CD4-positive, alpha-beta T cell (primary cell): Measurements from ENCODE around the gene CDH13. TPM values are rescaled to one million over a fixed set of nuclear protein-coding genes. Genes with fewer than 3 reads are reported as not detected.

Experiments
- ATAC-seq: fragments of 200-7000 bp; cut with Tn5 transposase; one replicate; pipeline ENCODE4 v1.10.0; 2022; ENCODE audit warnings: mild to moderate bottlenecking; ENCODE audit not compliant: poor library complexity
- CTCF ChIA-PET: fragments of 350-600 bp; sonication (Branson Sonifier 250); formaldehyde crosslinking; loops from one replicate; lab custom pipeline; 2021; ENCODE audit warnings: antibody characterized with exemption, inconsistent platforms; lab: Charles Lee
- POLR2A ChIA-PET: fragments of 350-600 bp; sonication (Branson Sonifier 250); formaldehyde crosslinking; loops from one replicate; lab custom pipeline; 2021; ENCODE audit warnings: antibody characterized with exemption, inconsistent platforms; lab: Charles Lee
- DNase-seq, 14 experiments: peaks; one replicate each; pipeline ENCODE4 v3.0.0-alpha.2; 2013 to 2020; ENCODE audit warnings: mixed read lengths in 2 of 14
- H3K27ac ChIP-seq, 2 donors: one replicate each; pipeline versions ENCODE4 v1.5.1 to v1.7.0; 2013; ENCODE audit warnings: low read length in 2 of 2, low read depth in 1 of 2, mild to moderate bottlenecking in 1 of 2
- H3K27me3 ChIP-seq, 2 experiments: 1 replicate in 1 of 2; 2 replicates in 1 of 2; pipeline versions ENCODE4 v1.6.1 to v1.7.0; 2013; ENCODE audit warnings: low read length in 2 of 2, control low read depth in 1 of 2, mild to moderate bottlenecking in 1 of 2, moderate library complexity in 1 of 2; ENCODE audit not compliant: insufficient read depth in 2 of 2, control insufficient read depth in 1 of 2
- H3K36me3 ChIP-seq: one replicate; pipeline ENCODE4 v1.6.1; 2013; ENCODE audit warnings: low read length, control low read depth; ENCODE audit not compliant: insufficient read depth
- H3K4me1 ChIP-seq: one replicate; pipeline ENCODE4 v1.6.1; 2013; ENCODE audit warnings: low read length, control low read depth; ENCODE audit not compliant: insufficient read depth
- H3K4me3 ChIP-seq: one replicate; pipeline ENCODE4 v1.5.1; 2013; ENCODE audit warnings: mild to moderate bottlenecking, low read length, moderate library complexity
- H3K9me3 ChIP-seq, 2 experiments: 1 replicate in 1 of 2; 2 replicates in 1 of 2; pipeline versions ENCODE4 v1.6.1 to v1.7.0; 2013; ENCODE audit warnings: low read length in 2 of 2, mild to moderate bottlenecking in 2 of 2, control low read depth in 1 of 2, moderate library complexity in 1 of 2; ENCODE audit not compliant: control insufficient read depth in 1 of 2, insufficient read depth in 1 of 2
- H3K27ac Mint-ChIP-seq: one replicate; pipeline ENCODE4 v1.8.0; 2020; ENCODE audit warnings: mixed read lengths
- H3K27me3 Mint-ChIP-seq: one replicate; pipeline ENCODE4 v1.8.0; 2021; ENCODE audit warnings: mixed read lengths
- H3K36me3 Mint-ChIP-seq: one replicate; pipeline ENCODE4 v1.8.0; 2021; ENCODE audit warnings: low read depth, mixed read lengths
- H3K4me1 Mint-ChIP-seq: one replicate; pipeline ENCODE4 v1.8.0; 2021; ENCODE audit warnings: low read depth, mixed read lengths
- H3K4me3 Mint-ChIP-seq: one replicate; pipeline ENCODE4 v1.8.0; 2020; ENCODE audit warnings: mild to moderate bottlenecking, mixed read lengths
- H3K9me3 Mint-ChIP-seq: one replicate; pipeline ENCODE4 v1.8.0; 2020; ENCODE audit warnings: mixed read lengths
- intact Hi-C, 2 experiments: fragments of 100-400 bp; cut with DNase I in 1 of 2; cut with micrococcal nuclease in 1 of 2; formaldehyde crosslinking; loops; one replicate each; pipeline versions ENCODE4 v1.15.1 to v1.9.0; 2023 to 2025; cut with DNase I, micrococcal nuclease
- total RNA-seq, 174 experiments: library from RNA in 2 of 174; stranded (reverse) in 2 of 174; gene quantifications; one replicate each; pipeline ENCODE4 v1.2.3 and lab custom pipeline; 2021 to 2026
- TF ChIP-seq, protein P1 (sequence below): fragments of 200-600 bp; IDR thresholded peaks from one replicate; pipeline ENCODE4 v1.8.0; 2022; ENCODE audit warnings: antibody characterized with exemption, mild to moderate bottlenecking

Gene CDH13
- total RNA-seq, 2 experiments from 2014 or later = not detected

DNA sequence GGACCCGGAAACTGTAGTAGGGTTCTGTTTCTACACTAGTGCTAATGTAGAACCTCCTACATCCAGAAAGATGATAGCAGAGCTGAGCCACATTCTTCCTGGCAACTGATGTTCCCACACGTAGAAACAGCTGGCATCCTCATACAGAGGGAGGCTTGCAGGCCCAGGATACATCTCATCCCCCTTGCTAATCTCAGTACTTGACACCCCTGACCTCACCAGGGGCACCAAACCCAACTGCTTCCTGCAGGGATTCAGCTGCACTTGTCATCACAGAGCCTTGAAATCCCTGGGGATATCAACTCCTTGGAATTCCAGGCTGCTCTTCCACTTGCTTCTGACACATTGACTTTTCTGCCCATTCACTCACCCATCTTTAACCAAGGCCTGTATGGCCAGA lies 1105.8 kb downstream of the CDH13 start:
- H3K27ac ChIP-seq = no peak overlapping the region
- H3K36me3 ChIP-seq = no peaks in the 10 kb centered on the region
- Mint-ChIP-seq H3K36me3 (peaks cover 5% of the 10 kb centered on the region), H3K4me3 (no peak overlapping the region), H3K27me3 (peaks cover 5% of the 10 kb centered on the region), H3K27ac (no peak overlapping the region), H3K9me3 (peaks cover 8% of the 10 kb centered on the region), H3K4me1 (no peaks in the 10 kb centered on the region)
- ChIA-PET CTCF (no interaction called here), POLR2A (no interaction called here)
- TF ChIP-seq, protein P1, sequence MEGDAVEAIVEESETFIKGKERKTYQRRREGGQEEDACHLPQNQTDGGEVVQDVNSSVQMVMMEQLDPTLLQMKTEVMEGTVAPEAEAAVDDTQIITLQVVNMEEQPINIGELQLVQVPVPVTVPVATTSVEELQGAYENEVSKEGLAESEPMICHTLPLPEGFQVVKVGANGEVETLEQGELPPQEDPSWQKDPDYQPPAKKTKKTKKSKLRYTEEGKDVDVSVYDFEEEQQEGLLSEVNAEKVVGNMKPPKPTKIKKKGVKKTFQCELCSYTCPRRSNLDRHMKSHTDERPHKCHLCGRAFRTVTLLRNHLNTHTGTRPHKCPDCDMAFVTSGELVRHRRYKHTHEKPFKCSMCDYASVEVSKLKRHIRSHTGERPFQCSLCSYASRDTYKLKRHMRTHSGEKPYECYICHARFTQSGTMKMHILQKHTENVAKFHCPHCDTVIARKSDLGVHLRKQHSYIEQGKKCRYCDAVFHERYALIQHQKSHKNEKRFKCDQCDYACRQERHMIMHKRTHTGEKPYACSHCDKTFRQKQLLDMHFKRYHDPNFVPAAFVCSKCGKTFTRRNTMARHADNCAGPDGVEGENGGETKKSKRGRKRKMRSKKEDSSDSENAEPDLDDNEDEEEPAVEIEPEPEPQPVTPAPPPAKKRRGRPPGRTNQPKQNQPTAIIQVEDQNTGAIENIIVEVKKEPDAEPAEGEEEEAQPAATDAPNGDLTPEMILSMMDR = no peak
- H3K4me3 ChIP-seq = no peak overlapping the region
- no peaks in the 10 kb centered on the region for H3K4me1 ChIP-seq
- no peak for ATAC-seq
- peaks cover 0 to 2% of the 10 kb centered on the region in 2 experiments for H3K27me3 ChIP-seq
- intact Hi-C loops = no loop called here
- no peak for DNase-seq
- peaks cover 15 to 19% of the 10 kb centered on the region in 2 experiments for H3K9me3 ChIP-seq

DNA sequence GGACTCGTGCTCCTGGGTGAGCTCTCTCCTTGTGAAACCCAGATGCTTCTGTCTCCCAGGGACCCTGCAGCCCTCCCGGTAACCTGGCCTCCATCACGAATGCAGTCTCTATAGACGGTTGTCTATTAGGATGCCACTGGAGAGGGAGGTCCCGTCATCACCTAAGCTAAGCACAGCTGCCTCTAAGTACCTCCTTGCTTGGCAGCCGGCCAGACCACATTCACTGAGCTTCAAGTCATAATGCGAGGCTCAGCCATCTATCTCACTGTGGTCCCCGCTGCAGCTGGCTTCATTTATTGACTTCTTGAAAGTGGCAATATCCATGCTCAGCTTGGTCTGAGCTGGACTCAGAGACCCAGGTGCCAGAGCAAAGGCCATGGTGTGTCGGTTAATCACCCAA lies 1106.5 kb downstream of the CDH13 start:
- Mint-ChIP-seq H3K27ac (no peak overlapping the region), H3K4me3 (no peak overlapping the region), H3K9me3 (peaks cover 8% of the 10 kb centered on the region), H3K4me1 (no peaks in the 10 kb centered on the region), H3K36me3 (peaks cover 5% of the 10 kb centered on the region), H3K27me3 (peaks cover 3% of the 10 kb centered on the region)
- CTCF ChIA-PET = no interaction called here
- no peak for ATAC-seq
- intact Hi-C loops = no loop called here
- no peak for DNase-seq
- peaks cover 0 to 2% of the 10 kb centered on the region in 2 experiments for H3K27me3 ChIP-seq
- TF ChIP-seq, protein P1 = no peak
- no peaks in the 10 kb centered on the region for H3K36me3 ChIP-seq
- POLR2A ChIA-PET = no interaction called here
- no peaks in the 10 kb centered on the region for H3K4me1 ChIP-seq
- H3K27ac ChIP-seq = no peak overlapping the region
- H3K9me3 ChIP-seq = peaks cover 13 to 15% of the 10 kb centered on the region in 2 experiments
- H3K4me3 ChIP-seq = no peak overlapping the region

DNA sequence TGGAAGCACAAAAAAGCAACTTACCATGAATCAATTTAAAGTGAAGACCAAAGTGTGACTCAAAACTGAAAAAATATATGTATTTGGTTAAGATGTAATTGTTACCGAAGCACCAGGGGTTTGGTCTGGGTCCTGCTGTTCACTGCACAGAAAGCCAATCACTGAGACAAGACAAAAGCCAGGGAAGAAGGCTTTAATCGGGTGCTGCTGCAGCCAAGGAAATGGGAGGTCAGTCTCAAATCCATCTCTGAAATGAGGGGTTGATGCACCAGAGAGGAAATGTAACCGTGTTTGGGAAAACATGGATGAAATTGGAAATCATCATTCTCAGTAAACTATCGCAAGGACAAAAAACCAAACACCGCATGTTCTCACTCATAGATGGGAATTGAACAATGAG lies 1107.4 kb downstream of the CDH13 start:
- TF ChIP-seq, protein P1 = no peak
- POLR2A ChIA-PET = no interaction called here
- no peak overlapping the region for H3K4me3 ChIP-seq
- H3K36me3 ChIP-seq = no peaks in the 10 kb centered on the region
- ATAC-seq (no peak), DNase-seq (no peak)
- peaks cover 8% of the 10 kb centered on the region for H3K9me3 Mint-ChIP-seq
- H3K36me3 Mint-ChIP-seq = peaks cover 5% of the 10 kb centered on the region
- peaks cover 0 to 2% of the 10 kb centered on the region in 2 experiments for H3K27me3 ChIP-seq
- CTCF ChIA-PET = no interaction called here
- H3K9me3 ChIP-seq = peaks cover 15 to 18% of the 10 kb centered on the region in 2 experiments
- H3K27ac ChIP-seq = no peak overlapping the region
- H3K4me3 Mint-ChIP-seq = no peak overlapping the region
- no peaks in the 10 kb centered on the region for H3K4me1 ChIP-seq
- H3K4me1 Mint-ChIP-seq = no peaks in the 10 kb centered on the region
- H3K27me3 Mint-ChIP-seq = peaks cover 3% of the 10 kb centered on the region
- H3K27ac Mint-ChIP-seq = no peak overlapping the region
- intact Hi-C loops = no loop called here
